ENCODE measurements around the gene CACNG6.

DNA sequence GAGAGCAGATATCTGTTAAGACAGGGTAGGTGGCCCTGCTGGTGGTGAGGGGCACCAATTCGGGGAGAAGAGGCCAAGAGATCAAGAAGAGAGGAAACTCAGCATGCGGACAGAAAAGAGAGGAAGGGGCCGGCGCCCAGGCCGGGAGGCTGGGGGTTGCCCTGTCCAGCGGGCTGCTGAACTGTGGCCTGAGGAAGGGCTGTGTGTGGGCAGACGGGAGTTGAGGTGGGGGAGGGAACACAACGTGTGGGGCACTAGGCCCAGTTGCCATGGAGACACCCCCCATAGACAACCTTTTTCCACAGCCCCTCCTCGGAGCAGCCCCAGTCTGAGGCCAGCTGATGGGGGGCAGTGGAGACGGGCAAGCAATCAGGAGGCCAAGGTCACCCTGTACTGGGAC, 31.2 kb upstream of the CACNG6 start:
- TF ChIP-seq ZNF565 (CRISPR knock-in tag; conservative IDR thresholded peaks at IDR 0.05; ENCODE audit: low read depth) (no peak), CSDC2 (CRISPR knock-in tag; IDR thresholded peaks at IDR 0.05) (no peak), ZC3H10 (CRISPR knock-in tag; IDR thresholded peaks at IDR 0.05) (no peak), OSR1 (CRISPR knock-in tag; IDR thresholded peaks at IDR 0.05) (no peak), ZFP3 (CRISPR knock-in tag; IDR thresholded peaks at IDR 0.05) (no peak), TCF4 (CRISPR knock-in tag; IDR thresholded peaks at IDR 0.05; ENCODE audit: borderline replicate concordance) (no peak), SNAI2 (CRISPR knock-in tag; IDR thresholded peaks at IDR 0.05) (no peak)
- TF ChIP-seq, protein P1, sequence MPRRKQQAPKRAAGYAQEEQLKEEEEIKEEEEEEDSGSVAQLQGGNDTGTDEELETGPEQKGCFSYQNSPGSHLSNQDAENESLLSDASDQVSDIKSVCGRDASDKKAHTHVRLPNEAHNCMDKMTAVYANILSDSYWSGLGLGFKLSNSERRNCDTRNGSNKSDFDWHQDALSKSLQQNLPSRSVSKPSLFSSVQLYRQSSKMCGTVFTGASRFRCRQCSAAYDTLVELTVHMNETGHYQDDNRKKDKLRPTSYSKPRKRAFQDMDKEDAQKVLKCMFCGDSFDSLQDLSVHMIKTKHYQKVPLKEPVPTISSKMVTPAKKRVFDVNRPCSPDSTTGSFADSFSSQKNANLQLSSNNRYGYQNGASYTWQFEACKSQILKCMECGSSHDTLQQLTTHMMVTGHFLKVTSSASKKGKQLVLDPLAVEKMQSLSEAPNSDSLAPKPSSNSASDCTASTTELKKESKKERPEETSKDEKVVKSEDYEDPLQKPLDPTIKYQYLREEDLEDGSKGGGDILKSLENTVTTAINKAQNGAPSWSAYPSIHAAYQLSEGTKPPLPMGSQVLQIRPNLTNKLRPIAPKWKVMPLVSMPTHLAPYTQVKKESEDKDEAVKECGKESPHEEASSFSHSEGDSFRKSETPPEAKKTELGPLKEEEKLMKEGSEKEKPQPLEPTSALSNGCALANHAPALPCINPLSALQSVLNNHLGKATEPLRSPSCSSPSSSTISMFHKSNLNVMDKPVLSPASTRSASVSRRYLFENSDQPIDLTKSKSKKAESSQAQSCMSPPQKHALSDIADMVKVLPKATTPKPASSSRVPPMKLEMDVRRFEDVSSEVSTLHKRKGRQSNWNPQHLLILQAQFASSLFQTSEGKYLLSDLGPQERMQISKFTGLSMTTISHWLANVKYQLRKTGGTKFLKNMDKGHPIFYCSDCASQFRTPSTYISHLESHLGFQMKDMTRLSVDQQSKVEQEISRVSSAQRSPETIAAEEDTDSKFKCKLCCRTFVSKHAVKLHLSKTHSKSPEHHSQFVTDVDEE (CRISPR knock-in tag; IDR thresholded peaks at IDR 0.05): no peak
- TF ChIP-seq, protein P2, sequence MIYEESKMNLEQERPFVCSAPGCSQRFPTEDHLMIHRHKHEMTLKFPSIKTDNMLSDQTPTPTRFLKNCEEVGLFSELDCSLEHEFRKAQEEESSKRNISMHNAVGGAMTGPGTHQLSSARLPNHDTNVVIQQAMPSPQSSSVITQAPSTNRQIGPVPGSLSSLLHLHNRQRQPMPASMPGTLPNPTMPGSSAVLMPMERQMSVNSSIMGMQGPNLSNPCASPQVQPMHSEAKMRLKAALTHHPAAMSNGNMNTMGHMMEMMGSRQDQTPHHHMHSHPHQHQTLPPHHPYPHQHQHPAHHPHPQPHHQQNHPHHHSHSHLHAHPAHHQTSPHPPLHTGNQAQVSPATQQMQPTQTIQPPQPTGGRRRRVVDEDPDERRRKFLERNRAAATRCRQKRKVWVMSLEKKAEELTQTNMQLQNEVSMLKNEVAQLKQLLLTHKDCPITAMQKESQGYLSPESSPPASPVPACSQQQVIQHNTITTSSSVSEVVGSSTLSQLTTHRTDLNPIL (CRISPR knock-in tag; IDR thresholded peaks at IDR 0.05; ENCODE audit: low read depth): no peak
- TF ChIP-seq, protein P3, sequence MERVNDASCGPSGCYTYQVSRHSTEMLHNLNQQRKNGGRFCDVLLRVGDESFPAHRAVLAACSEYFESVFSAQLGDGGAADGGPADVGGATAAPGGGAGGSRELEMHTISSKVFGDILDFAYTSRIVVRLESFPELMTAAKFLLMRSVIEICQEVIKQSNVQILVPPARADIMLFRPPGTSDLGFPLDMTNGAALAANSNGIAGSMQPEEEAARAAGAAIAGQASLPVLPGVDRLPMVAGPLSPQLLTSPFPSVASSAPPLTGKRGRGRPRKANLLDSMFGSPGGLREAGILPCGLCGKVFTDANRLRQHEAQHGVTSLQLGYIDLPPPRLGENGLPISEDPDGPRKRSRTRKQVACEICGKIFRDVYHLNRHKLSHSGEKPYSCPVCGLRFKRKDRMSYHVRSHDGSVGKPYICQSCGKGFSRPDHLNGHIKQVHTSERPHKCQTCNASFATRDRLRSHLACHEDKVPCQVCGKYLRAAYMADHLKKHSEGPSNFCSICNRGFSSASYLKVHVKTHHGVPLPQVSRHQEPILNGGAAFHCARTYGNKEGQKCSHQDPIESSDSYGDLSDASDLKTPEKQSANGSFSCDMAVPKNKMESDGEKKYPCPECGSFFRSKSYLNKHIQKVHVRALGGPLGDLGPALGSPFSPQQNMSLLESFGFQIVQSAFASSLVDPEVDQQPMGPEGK (CRISPR knock-in tag; IDR thresholded peaks at IDR 0.05; ENCODE audit: borderline replicate concordance): no peak

All from SK-N-SH treated with all-trans-retinoic acid at 6 μM for 48 hours (cell line).